ENCODE data around the gene MAP3K9. TPM values are rescaled to one million over a fixed set of nuclear protein-coding genes. Genes with fewer than 3 reads are reported as not detected.

MAP3K9 gene
- total RNA-seq, 4 donors from 2014 or later = 5.0 to 12.7 (median 8.3) TPM

GRCh38 chr14:70791971-70792370 lies 17.3 kb downstream of the MAP3K9 start:
- H3K4me3 ChIP-seq = no peak overlapping the region
- in situ Hi-C loops (cut with MboI; ENCODE audit: low pct_ligation_motif_present in 1 of 4, low pct_unique_long_range_greater_than_20kb in 1 of 4, low sequenced_read_pairs in 3 of 4) (no loop called here), intact Hi-C loops (cut with DNase I; ENCODE audit: low total_unique reads) (no loop called here)
- H3K9me3 ChIP-seq = no peaks in the 10 kb centered on the region
- H3K27ac ChIP-seq = no peak overlapping the region
- no peak for DNase-seq
- H3K36me3 ChIP-seq = no peaks in the 10 kb centered on the region
- WGBS, 2 donors (ENCODE audit: low coverage in 1 of 2) = 80 to 91% methylated on average over 6 to 7 of the region's 7 CpGs
- TF ChIP-seq CTCF (IDR thresholded peaks at IDR 0.05) (no peak), POLR2AphosphoS5 (IDR thresholded peaks at IDR 0.05) (no peak), EP300 (IDR thresholded peaks at IDR 0.05; ENCODE audit: low read depth) (no peak), POLR2A (IDR thresholded peaks at IDR 0.05) (no peak)
- H3K4me1 ChIP-seq = peaks cover 0 to 7% (median 0%) of the 10 kb centered on the region in 4 donors
- H3K27me3 ChIP-seq = no peaks in the 10 kb centered on the region

DNA sequence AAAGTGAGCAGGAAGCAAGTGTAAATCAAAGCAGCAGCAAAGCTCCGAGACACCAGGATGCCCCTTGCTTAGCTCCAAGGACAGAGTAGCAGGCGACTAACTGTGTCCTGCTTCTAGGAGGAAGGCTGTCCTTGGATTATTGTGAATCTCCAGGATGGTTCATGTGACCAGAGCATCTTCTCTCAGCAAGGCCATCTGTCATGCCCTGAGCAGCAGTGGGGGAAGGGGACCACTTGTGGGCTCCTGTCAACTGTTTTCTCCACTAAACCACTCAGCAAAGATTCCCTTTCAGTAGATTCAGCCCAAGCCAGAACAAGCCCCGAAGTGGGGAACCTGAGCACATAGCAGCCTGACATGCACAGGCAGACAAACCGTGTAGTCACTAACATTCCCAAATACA lies 19.4 kb downstream of the MAP3K9 start:
- 73 to 86% methylated on average over 2 to 4 of the region's 4 CpGs for WGBS, 2 donors (ENCODE audit: low coverage in 1 of 2)
- Histone ChIP-seq H3K36me3 (no peaks in the 10 kb centered on the region), H3K9me3 (no peaks in the 10 kb centered on the region), H3K27me3 (no peaks in the 10 kb centered on the region), H3K4me3 (no peak overlapping the region), H3K27ac (no peak overlapping the region), H3K4me1 (peaks cover 0 to 7% (median 0%) of the 10 kb centered on the region in 4 donors)
- intact Hi-C loops (cut with DNase I; ENCODE audit: low total_unique reads) (no loop called here), in situ Hi-C loops (cut with MboI; ENCODE audit: low pct_ligation_motif_present in 1 of 4, low pct_unique_long_range_greater_than_20kb in 1 of 4, low sequenced_read_pairs in 3 of 4) (no loop called here)
- no peak for DNase-seq
- no peak for TF ChIP-seq CTCF (IDR thresholded peaks at IDR 0.05)

- no peaks in the 10 kb centered on the region for H3K9me3 ChIP-seq
- 21 to 57% methylated on average over 4 of the region's 4 CpGs for WGBS, 2 donors (ENCODE audit: low coverage in 1 of 2)
- no peak overlapping the region for H3K27ac ChIP-seq
- DNase-seq = no peak
- H3K27me3 ChIP-seq = no peaks in the 10 kb centered on the region
- in situ Hi-C loops (cut with MboI; ENCODE audit: low pct_ligation_motif_present in 1 of 4, low pct_unique_long_range_greater_than_20kb in 1 of 4, low sequenced_read_pairs in 3 of 4) (no loop called here), intact Hi-C loops (cut with DNase I; ENCODE audit: low total_unique reads) (no loop called here)
- TF ChIP-seq POLR2A (IDR thresholded peaks at IDR 0.05) (no peak), CTCF (IDR thresholded peaks at IDR 0.05) (no peak), EP300 (IDR thresholded peaks at IDR 0.05; ENCODE audit: low read depth) (no peak), POLR2AphosphoS5 (IDR thresholded peaks at IDR 0.05) (no peak)
- H3K4me1 ChIP-seq = peaks cover 0 to 7% (median 0%) of the 10 kb centered on the region in 4 donors
- H3K36me3 ChIP-seq = no peaks in the 10 kb centered on the region
- no peak overlapping the region for H3K4me3 ChIP-seq
Measured at GRCh38 chr14:70789361-70789760, 20.0 kb downstream of the MAP3K9 start.

- intact Hi-C loops (cut with DNase I; ENCODE audit: low total_unique reads) (no loop called here), in situ Hi-C loops (cut with MboI; ENCODE audit: low pct_ligation_motif_present in 1 of 4, low pct_unique_long_range_greater_than_20kb in 1 of 4, low sequenced_read_pairs in 3 of 4) (no loop called here)
- Histone ChIP-seq H3K9me3 (no peaks in the 10 kb centered on the region), H3K4me1 (peaks cover 0 to 7% (median 0%) of the 10 kb centered on the region in 4 donors), H3K27ac (no peak overlapping the region), H3K36me3 (no peaks in the 10 kb centered on the region), H3K27me3 (no peaks in the 10 kb centered on the region), H3K4me3 (no peak overlapping the region)
- WGBS, 2 donors (ENCODE audit: low coverage in 1 of 2) = 40 to 78% methylated on average over 1 to 6 of the region's 6 CpGs
- TF ChIP-seq POLR2A (IDR thresholded peaks at IDR 0.05) = no peak
- no peak for TF ChIP-seq EP300 (IDR thresholded peaks at IDR 0.05; ENCODE audit: low read depth)
- no peak for TF ChIP-seq CTCF (IDR thresholded peaks at IDR 0.05)
- no peak for TF ChIP-seq POLR2AphosphoS5 (IDR thresholded peaks at IDR 0.05)
- no peak for DNase-seq
Measured at GRCh38 chr14:70788898-70789297, 20.4 kb downstream of the MAP3K9 start.
